Body of pancreas (tissue), 4 donors: ENCODE data around the gene SMAD5.

Experiments
- POLR2A ChIP-seq, 3 donors: fragments of 450-650 bp; IDR thresholded peaks; one replicate each; pipeline ENCODE4 v1.6.1; 2016; ENCODE audit warnings: antibody characterized with exemption in 3 of 3, mild to moderate bottlenecking in 2 of 3
- TF ChIP-seq, protein P1 (sequence below), 7 experiments: fragments of 450-650 bp in 4 of 7; fragments of 200-600 bp in 3 of 7; sonication (generic) in 3 of 7; IDR thresholded peaks; one replicate each; pipeline ENCODE4 v1.5.1; 2016 to 2019; ENCODE audit warnings: antibody characterized with exemption in 7 of 7

DNA sequence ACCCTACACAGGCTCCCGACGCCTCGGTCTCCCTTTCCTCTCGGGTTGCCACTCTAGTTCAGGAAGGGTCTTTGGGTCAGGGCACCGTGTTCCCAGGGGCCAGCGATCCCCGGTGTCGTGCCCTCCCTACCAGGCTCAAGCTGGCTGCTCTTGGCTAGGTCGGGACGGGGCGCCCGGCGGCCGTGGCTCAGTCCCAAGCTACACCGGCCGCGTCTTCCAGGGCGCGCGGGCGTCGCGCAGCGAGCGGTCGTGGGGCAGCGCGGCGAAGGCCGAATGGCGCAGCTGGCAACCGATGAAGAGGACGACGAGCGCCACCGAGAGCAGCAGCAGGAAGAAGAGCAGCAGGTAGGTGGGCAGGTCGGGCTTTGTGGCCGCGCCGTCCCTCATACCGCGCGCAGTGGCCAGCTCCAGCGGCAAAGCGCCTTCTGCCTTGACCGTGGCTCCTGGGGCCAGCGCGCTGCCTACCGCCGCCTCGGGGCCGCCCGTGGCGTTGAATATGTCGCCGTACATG is 59.4 kb downstream of the SMAD5 start:
- TF ChIP-seq POLR2A (IDR thresholded peaks at IDR 0.05), result no peak
- TF ChIP-seq, protein P1, sequence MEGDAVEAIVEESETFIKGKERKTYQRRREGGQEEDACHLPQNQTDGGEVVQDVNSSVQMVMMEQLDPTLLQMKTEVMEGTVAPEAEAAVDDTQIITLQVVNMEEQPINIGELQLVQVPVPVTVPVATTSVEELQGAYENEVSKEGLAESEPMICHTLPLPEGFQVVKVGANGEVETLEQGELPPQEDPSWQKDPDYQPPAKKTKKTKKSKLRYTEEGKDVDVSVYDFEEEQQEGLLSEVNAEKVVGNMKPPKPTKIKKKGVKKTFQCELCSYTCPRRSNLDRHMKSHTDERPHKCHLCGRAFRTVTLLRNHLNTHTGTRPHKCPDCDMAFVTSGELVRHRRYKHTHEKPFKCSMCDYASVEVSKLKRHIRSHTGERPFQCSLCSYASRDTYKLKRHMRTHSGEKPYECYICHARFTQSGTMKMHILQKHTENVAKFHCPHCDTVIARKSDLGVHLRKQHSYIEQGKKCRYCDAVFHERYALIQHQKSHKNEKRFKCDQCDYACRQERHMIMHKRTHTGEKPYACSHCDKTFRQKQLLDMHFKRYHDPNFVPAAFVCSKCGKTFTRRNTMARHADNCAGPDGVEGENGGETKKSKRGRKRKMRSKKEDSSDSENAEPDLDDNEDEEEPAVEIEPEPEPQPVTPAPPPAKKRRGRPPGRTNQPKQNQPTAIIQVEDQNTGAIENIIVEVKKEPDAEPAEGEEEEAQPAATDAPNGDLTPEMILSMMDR (IDR thresholded peaks at IDR 0.05), result no peak
